Colonic mucosa (tissue), 4 donors: ENCODE results near the gene DYSF. TPM values are rescaled to one million over a fixed set of nuclear protein-coding genes. Genes with fewer than 3 reads are reported as not detected.

ENCODE experiments used
- DNase-seq: peaks from one replicate; pipeline ENCODE4 v3.0.0-alpha.2; 2020
- H3K27ac ChIP-seq: fragments of 200-600 bp; one replicate; pipeline ENCODE4 v1.8.0; 2021
- H3K27me3 ChIP-seq: fragments of 200-600 bp; one replicate; pipeline ENCODE4 v1.8.0; 2021
- H3K36me3 ChIP-seq: fragments of 200-600 bp; one replicate; pipeline ENCODE4 v1.8.0; 2021
- H3K4me1 ChIP-seq: fragments of 200-600 bp; one replicate; pipeline ENCODE4 v1.8.0; 2021; ENCODE audit warnings: mild to moderate bottlenecking
- H3K4me3 ChIP-seq: fragments of 200-600 bp; one replicate; pipeline ENCODE4 v1.8.0; 2021
- H3K9ac ChIP-seq, 2 donors: one replicate each; pipeline ENCODE4 v1.7.0; 2013; ENCODE audit warnings: control low read depth in 2 of 2, low read depth in 2 of 2, low read length in 2 of 2
- H3K9me3 ChIP-seq: fragments of 200-600 bp; one replicate; pipeline ENCODE4 v1.8.0; 2021
- CTCF ChIP-seq: fragments of 200-600 bp; IDR thresholded peaks from one replicate; pipeline ENCODE4 v1.8.0; 2022; ENCODE audit warnings: antibody characterized with exemption, mild to moderate bottlenecking
- intact Hi-C: fragments of 100-400 bp; cut with DNase I; formaldehyde crosslinking; loops from one replicate; pipeline ENCODE4 v1.14.1; 2022
- total RNA-seq, 2 donors: library from RNA; stranded (reverse); fragmentation: NEBNext Ultra II Directional in 1 of 2; extraction: Animal tissue kit (Norgen Biotek cat#: 25700) in 1 of 2; gene quantifications; one replicate each; pipeline ENCODE4 v1.2.1, GENCODE V29; 2021
- donor health status: healthy.
- donor health status: DM: no; HTN: no; CAD: no.
- donor health status: DM: no; HTN: no; CAD: no.

DYSF gene
- total RNA-seq, 2 donors from 2014 or later: 2.4 to 7.5 TPM

DNA sequence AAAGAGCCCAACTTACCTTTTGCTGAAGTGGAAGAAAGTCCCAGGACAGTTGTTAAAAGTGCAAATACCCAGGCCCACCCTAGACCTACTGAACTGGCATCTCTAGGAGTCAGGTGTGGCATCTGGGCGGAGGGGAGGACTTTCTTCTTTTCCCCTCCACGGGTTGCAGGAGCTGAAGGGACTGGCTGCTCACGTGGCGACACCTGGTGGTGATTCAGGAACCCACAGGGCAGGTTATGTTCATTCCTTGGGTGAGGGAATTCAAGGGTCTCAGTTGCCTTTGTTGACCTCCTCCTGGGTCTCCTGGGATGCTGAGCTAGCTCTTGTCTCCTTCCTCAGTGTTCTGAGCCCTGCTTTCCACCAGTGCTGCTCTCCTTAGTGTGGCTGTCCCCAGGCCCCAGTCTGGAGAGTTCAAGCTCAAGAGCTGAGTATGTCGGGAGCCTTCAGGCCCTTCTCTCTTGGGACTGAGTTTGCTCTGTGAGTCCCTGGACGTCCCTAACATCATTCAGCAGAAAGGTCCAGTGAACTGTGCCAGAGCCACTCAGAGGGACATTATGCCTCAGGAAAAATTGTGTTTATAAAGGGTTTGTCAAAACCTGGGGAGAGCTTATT is 56.9 kb downstream of the DYSF start:
- no peaks in the 10 kb centered on the region for H3K9me3 ChIP-seq
- no peaks in the 10 kb centered on the region for H3K27me3 ChIP-seq
- DNase-seq: peak; percentile 61
- H3K4me1 ChIP-seq: no peaks in the 10 kb centered on the region
- peak; percentile 81 for TF ChIP-seq CTCF
- no peaks in the 10 kb centered on the region for H3K36me3 ChIP-seq
- intact Hi-C loops: loop anchor here (2.0 kb wide), 1 partner anchor 212 kb away; no protein-coding TSS in a partner anchor
- H3K4me3 ChIP-seq: no peak overlapping the region
- no peak overlapping the region for H3K27ac ChIP-seq
- no peak overlapping the region for H3K9ac ChIP-seq

DNA sequence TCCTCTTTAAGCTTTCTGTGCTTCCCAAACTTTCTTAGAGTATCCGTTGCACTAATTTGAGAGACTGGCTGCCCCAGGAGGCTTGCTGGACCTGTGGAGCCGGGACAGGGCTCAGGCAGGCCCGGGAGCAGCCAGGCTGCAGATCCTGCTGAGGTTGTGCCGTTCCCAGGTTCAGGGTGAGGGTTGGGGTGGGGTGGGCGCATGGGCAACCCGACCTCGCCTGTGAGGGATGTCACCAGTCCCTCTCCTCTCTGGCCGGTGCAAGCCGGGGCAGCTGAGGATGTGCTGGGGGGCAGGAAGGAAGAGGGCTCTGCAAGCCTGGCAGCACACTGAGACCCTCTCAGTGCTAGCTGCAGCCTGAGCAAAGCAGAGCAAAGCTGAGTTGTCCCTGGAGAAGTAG is 57.6 kb downstream of the DYSF start:
- H3K27ac ChIP-seq: no peak overlapping the region
- TF ChIP-seq CTCF: no peak
- no peaks in the 10 kb centered on the region for H3K4me1 ChIP-seq
- H3K9me3 ChIP-seq: no peaks in the 10 kb centered on the region
- H3K36me3 ChIP-seq: no peaks in the 10 kb centered on the region
- H3K4me3 ChIP-seq: no peak overlapping the region
- H3K9ac ChIP-seq: no peak overlapping the region
- no peaks in the 10 kb centered on the region for H3K27me3 ChIP-seq
- DNase-seq: no peak
- intact Hi-C loops: loop anchor here (2.0 kb wide), 1 partner anchor 212 kb away; no protein-coding TSS in a partner anchor

GRCh38 chr2:71511776-71512175 is 58.4 kb downstream of the DYSF start:
- no peak overlapping the region for H3K4me3 ChIP-seq
- H3K27ac ChIP-seq: no peak overlapping the region
- no peak for TF ChIP-seq CTCF
- H3K9me3 ChIP-seq: no peaks in the 10 kb centered on the region
- no peak overlapping the region for H3K9ac ChIP-seq
- no peaks in the 10 kb centered on the region for H3K27me3 ChIP-seq
- intact Hi-C loops: loop anchor here (2.0 kb wide), 1 partner anchor 213 kb away; no protein-coding TSS in a partner anchor
- H3K36me3 ChIP-seq: no peaks in the 10 kb centered on the region
- no peaks in the 10 kb centered on the region for H3K4me1 ChIP-seq
- no peak for DNase-seq

DNA sequence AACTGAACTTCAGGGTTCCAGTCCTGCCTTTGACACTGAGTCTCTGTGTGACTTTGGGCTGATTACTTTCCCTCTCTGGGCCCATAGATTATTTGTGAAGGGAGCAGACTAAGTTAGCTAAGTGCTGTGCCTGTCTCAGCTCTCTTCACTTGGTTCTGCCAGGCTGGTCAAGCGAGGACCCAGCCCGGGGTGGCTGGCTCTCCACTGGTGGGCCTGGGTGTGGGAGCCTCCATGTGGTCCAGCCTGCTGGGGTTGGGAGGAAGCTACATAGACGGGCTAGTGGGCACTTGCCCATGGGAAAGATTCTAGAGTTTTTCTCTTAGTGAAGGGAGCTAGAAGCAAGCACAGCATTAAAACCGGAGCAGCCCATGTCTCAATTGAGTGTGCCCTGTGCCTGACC is 59.0 kb downstream of the DYSF start:
- intact Hi-C loops: no loop called here
- no peak for TF ChIP-seq CTCF
- no peak overlapping the region for H3K9ac ChIP-seq

GRCh38 chr2:71513096-71513495 is 59.7 kb downstream of the DYSF start:
- no peak for TF ChIP-seq CTCF
- Histone ChIP-seq H3K27me3 (no peaks in the 10 kb centered on the region), H3K4me1 (no peaks in the 10 kb centered on the region), H3K4me3 (no peak overlapping the region), H3K9me3 (no peaks in the 10 kb centered on the region), H3K27ac (no peak overlapping the region), H3K36me3 (no peaks in the 10 kb centered on the region), H3K9ac (no peak overlapping the region)
- intact Hi-C loops: no loop called here
- no peak for DNase-seq

More for the DNA sequence above, 59.0 kb downstream of the DYSF start:
- Histone ChIP-seq H3K4me1 (no peaks in the 10 kb centered on the region), H3K27ac (no peak overlapping the region), H3K27me3 (no peaks in the 10 kb centered on the region), H3K9me3 (no peaks in the 10 kb centered on the region), H3K36me3 (no peaks in the 10 kb centered on the region), H3K4me3 (no peak overlapping the region)
- DNase-seq: no peak
